Caco-2 (cell line): ENCODE data around the gene PUDP. TPM values are rescaled to one million over a fixed set of nuclear protein-coding genes. Genes with fewer than 3 reads are reported as not detected.

Source experiments
- BruUV-seq: library from RNA; stranded (reverse); fragments of 400-500 nt; replicated peaks from 2 replicates; lab custom pipeline; 2021; lab: Mats Ljungman, UMichigan
- CTCF ChIA-PET: fragments of 300-600 bp; sonication (Branson Sonifier 250); formaldehyde crosslinking; loops from one replicate; lab custom pipeline; 2022; ENCODE audit warnings: antibody characterized with exemption; lab: Charles Lee
- POLR2A ChIA-PET: fragments of 300-600 bp; sonication (Branson Sonifier 250); formaldehyde crosslinking; loops from one replicate; lab custom pipeline; 2022; ENCODE audit warnings: antibody characterized with exemption; lab: Charles Lee
- DNase-seq, 2 experiments: peaks; one replicate each; pipeline versions ENCODE4 v3.0.0 to v3.0.0-alpha.2; 2020 to 2022
- H3K27me3 ChIP-seq: replicated peaks from 2 replicates; pipeline ENCODE4 v1.6.0; 2011; ENCODE audit warnings: low read length; ENCODE audit not compliant: control insufficient read depth, insufficient read depth
- H3K36me3 ChIP-seq: 2 replicates; pipeline ENCODE4 v1.5.1; 2011; ENCODE audit warnings: low read length; ENCODE audit not compliant: control insufficient read depth, insufficient read depth
- H3K4me1 ChIP-seq: fragments of 250-450 bp; sonication (Bioruptor Pico); 2 replicates; pipeline ENCODE4 v1.5.1; 2020; ENCODE audit warnings: mild to moderate bottlenecking
- H3K4me3 ChIP-seq: 2 replicates; pipeline ENCODE4 v1.5.1; 2011; ENCODE audit warnings: low read depth, mild to moderate bottlenecking, control low read depth, low read length
- H3K9me3 ChIP-seq: fragments of 250-450 bp; sonication (Bioruptor Pico); 2 replicates; pipeline ENCODE4 v1.5.1; 2020; ENCODE audit warnings: mild to moderate bottlenecking, moderate library complexity
- H3K27ac Mint-ChIP-seq: one replicate; pipeline ENCODE4 v1.8.0; 2022; ENCODE audit warnings: mixed read lengths; ENCODE audit not compliant: unreplicated experiment
- H3K27me3 Mint-ChIP-seq: one replicate; pipeline ENCODE4 v1.8.0; 2022; ENCODE audit warnings: mixed read lengths; ENCODE audit not compliant: insufficient read depth, unreplicated experiment
- H3K36me3 Mint-ChIP-seq: one replicate; pipeline ENCODE4 v1.8.0; 2022; ENCODE audit warnings: mild to moderate bottlenecking, mixed read lengths; ENCODE audit not compliant: insufficient read depth, unreplicated experiment
- H3K4me1 Mint-ChIP-seq: one replicate; pipeline ENCODE4 v1.8.0; 2022; ENCODE audit warnings: low read depth, mixed read lengths; ENCODE audit not compliant: unreplicated experiment
- H3K4me3 Mint-ChIP-seq: one replicate; pipeline ENCODE4 v1.8.0; 2022; ENCODE audit warnings: mild to moderate bottlenecking, moderate library complexity, mixed read lengths; ENCODE audit not compliant: unreplicated experiment
- H3K9me3 Mint-ChIP-seq: one replicate; pipeline ENCODE4 v1.8.0; 2022; ENCODE audit warnings: mixed read lengths; ENCODE audit not compliant: unreplicated experiment
- intact Hi-C: fragments of 100-400 bp; cut with micrococcal nuclease; formaldehyde crosslinking; loops from one replicate; pipeline ENCODE4 v1.10.0; 2022; ENCODE audit not compliant: unreplicated experiment
- total RNA-seq: library from RNA; stranded (reverse); gene quantifications from 2 replicates; pipeline ENCODE4 v1.2.3, GENCODE V29; 2022
- TF ChIP-seq, protein P1 (sequence below), 2 experiments: fragments of 200-600 bp in 1 of 2; IDR thresholded peaks; 1 replicate in 1 of 2; 2 replicates in 1 of 2; pipeline versions ENCODE4 v1.5.1 to v1.8.0; 2011 to 2022; ENCODE audit warnings: antibody characterized with exemption in 1 of 2, control low read depth in 1 of 2, inconsistent platforms in 1 of 2, low read depth in 1 of 2, low read length in 1 of 2, mild to moderate bottlenecking in 1 of 2, moderate library complexity in 1 of 2; ENCODE audit not compliant: insufficient read depth in 1 of 2, severe bottlenecking in 1 of 2, unreplicated experiment in 1 of 2

PUDP gene
- total RNA-seq, 1 experiment from 2014 or later = 57.5 TPM

DNA sequence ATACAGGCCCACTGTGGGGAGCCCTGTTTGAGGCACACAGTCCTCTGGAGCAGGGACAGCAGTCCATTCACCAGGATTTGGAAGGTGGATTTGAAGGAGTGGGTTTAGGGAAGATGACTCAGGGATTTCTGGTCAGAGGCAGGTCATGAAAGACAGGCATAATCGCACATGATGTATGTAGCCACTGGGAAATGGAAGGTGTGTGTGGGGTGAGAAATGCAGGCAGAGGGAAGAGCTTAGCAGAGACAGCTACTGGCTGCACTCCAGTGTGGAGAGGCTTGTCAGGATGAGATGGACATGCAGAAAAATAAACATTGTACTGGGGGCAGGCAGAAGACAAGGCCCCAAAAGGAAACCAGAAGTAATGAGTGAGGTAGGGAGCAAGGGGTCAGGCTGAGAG is 85.7 kb downstream of the PUDP start:
- H3K4me3 Mint-ChIP-seq = no peak overlapping the region
- no peaks in the 10 kb centered on the region for H3K36me3 ChIP-seq
- H3K36me3 Mint-ChIP-seq = peaks cover 17% of the 10 kb centered on the region
- no peak overlapping the region for H3K4me3 ChIP-seq
- no peaks in the 10 kb centered on the region for H3K4me1 ChIP-seq
- BruUV-seq = no TSS peak
- ChIA-PET CTCF (no interaction called here), POLR2A (no interaction called here)
- no peaks in the 10 kb centered on the region for H3K27me3 ChIP-seq
- no peak for DNase-seq
- H3K4me1 Mint-ChIP-seq = peaks cover 6% of the 10 kb centered on the region
- H3K27me3 Mint-ChIP-seq = no peaks in the 10 kb centered on the region
- TF ChIP-seq, protein P1, sequence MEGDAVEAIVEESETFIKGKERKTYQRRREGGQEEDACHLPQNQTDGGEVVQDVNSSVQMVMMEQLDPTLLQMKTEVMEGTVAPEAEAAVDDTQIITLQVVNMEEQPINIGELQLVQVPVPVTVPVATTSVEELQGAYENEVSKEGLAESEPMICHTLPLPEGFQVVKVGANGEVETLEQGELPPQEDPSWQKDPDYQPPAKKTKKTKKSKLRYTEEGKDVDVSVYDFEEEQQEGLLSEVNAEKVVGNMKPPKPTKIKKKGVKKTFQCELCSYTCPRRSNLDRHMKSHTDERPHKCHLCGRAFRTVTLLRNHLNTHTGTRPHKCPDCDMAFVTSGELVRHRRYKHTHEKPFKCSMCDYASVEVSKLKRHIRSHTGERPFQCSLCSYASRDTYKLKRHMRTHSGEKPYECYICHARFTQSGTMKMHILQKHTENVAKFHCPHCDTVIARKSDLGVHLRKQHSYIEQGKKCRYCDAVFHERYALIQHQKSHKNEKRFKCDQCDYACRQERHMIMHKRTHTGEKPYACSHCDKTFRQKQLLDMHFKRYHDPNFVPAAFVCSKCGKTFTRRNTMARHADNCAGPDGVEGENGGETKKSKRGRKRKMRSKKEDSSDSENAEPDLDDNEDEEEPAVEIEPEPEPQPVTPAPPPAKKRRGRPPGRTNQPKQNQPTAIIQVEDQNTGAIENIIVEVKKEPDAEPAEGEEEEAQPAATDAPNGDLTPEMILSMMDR (IDR thresholded peaks at IDR 0.05; ENCODE audit: insufficient read depth in 1 of 2, low read depth in 1 of 2, low read length in 1 of 2, severe bottlenecking in 1 of 2, unreplicated experiment in 1 of 2) = no peak
- no peaks in the 10 kb centered on the region for H3K9me3 ChIP-seq
- peak overlapping the region; percentile 54 for H3K27ac Mint-ChIP-seq
- H3K9me3 Mint-ChIP-seq = peaks cover 9% of the 10 kb centered on the region
- intact Hi-C loops = no loop called here

DNA sequence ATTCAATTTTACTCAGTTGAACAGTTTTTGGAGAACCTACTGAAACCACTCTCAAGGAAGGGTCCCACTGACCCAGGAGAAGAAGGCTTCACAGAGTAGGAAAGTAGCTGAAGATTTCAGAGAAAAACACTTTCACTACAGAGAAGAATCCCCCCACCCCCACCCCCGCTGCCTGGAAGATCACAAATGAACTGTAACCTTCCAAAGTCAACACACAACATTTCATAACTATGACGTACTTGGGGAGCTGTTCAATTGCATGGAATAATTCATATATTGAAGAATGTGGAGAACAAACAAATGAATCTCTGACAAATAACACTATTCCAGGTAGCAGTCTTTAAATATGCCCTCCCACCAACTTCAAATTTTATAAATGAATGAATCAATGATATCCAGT is 86.5 kb downstream of the PUDP start:
- H3K4me3 ChIP-seq = no peak overlapping the region
- TF ChIP-seq, protein P1 (IDR thresholded peaks at IDR 0.05; ENCODE audit: insufficient read depth in 1 of 2, low read depth in 1 of 2, low read length in 1 of 2, severe bottlenecking in 1 of 2, unreplicated experiment in 1 of 2) = no peak
- Mint-ChIP-seq H3K36me3 (peaks cover 26% of the 10 kb centered on the region), H3K9me3 (peaks cover 9% of the 10 kb centered on the region), H3K4me1 (peaks cover 6% of the 10 kb centered on the region), H3K27me3 (no peaks in the 10 kb centered on the region), H3K4me3 (no peak overlapping the region), H3K27ac (no peak overlapping the region)
- BruUV-seq = no TSS peak
- no peaks in the 10 kb centered on the region for H3K9me3 ChIP-seq
- DNase-seq = no peak
- ChIA-PET POLR2A (no interaction called here), CTCF (no interaction called here)
- H3K4me1 ChIP-seq = no peaks in the 10 kb centered on the region
- H3K36me3 ChIP-seq = no peaks in the 10 kb centered on the region
- no peaks in the 10 kb centered on the region for H3K27me3 ChIP-seq
- intact Hi-C loops = no loop called here

DNA sequence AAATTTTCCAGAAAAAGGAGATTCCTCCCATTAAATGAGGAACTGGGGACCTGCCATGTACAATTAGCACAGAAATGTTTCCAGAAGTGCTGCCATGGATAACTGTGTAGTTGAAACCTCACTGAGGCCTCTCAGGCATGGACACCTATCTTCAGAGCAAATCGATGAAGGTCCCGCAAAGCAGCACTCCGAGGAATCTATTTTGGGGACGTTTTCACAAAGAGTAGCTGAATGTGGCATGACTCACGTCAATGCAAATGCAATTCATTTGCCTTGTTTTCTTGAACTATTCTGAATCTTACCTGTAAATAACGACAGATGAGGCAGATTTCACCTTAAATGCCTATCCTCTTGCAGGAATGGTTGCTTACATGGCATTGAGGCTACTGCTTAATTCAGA is 87.5 kb downstream of the PUDP start:
- intact Hi-C loops = no loop called here
- Mint-ChIP-seq H3K9me3 (peaks cover 9% of the 10 kb centered on the region), H3K27ac (no peak overlapping the region), H3K36me3 (peaks cover 32% of the 10 kb centered on the region), H3K4me1 (peaks cover 6% of the 10 kb centered on the region), H3K4me3 (no peak overlapping the region), H3K27me3 (no peaks in the 10 kb centered on the region)
- Histone ChIP-seq H3K4me3 (no peak overlapping the region), H3K9me3 (no peaks in the 10 kb centered on the region), H3K4me1 (no peaks in the 10 kb centered on the region), H3K27me3 (no peaks in the 10 kb centered on the region), H3K36me3 (no peaks in the 10 kb centered on the region)
- ChIA-PET POLR2A (no interaction called here), CTCF (no interaction called here)
- BruUV-seq = no TSS peak
- TF ChIP-seq, protein P1 (IDR thresholded peaks at IDR 0.05; ENCODE audit: insufficient read depth in 1 of 2, low read depth in 1 of 2, low read length in 1 of 2, severe bottlenecking in 1 of 2, unreplicated experiment in 1 of 2) = no peak
- DNase-seq = no peak
